CD14-positive monocyte (primary cell): ENCODE measurements around the gene DNAJC3. TPM values are rescaled to one million over a fixed set of nuclear protein-coding genes. Genes with fewer than 3 reads are reported as not detected.

Source experiments
- DNase-seq, 3 donors: peaks; one replicate each; pipeline ENCODE4 v3.0.0-alpha.2; 2011 to 2022
- H2AFZ ChIP-seq: 2 replicates; pipeline ENCODE4 v1.6.0; 2012; ENCODE audit warnings: mild to moderate bottlenecking, low read depth, low read length, inconsistent platforms; ENCODE audit not compliant: insufficient read depth, poor library complexity, severe bottlenecking
- H3K27ac ChIP-seq, 2 donors: 1 replicate in 1 of 2; 2 replicates in 1 of 2; pipeline ENCODE4 v1.5.1; 2012 to 2013; ENCODE audit warnings: low read length in 2 of 2, control low read depth in 1 of 2, inconsistent platforms in 1 of 2, low read depth in 1 of 2, mild to moderate bottlenecking in 1 of 2
- H3K27me3 ChIP-seq, 2 donors: one replicate each; pipeline versions ENCODE4 v1.6.0 to v1.6.1; 2011 to 2013; ENCODE audit warnings: low read length in 2 of 2; ENCODE audit not compliant: control insufficient read depth in 2 of 2, insufficient read depth in 2 of 2
- H3K36me3 ChIP-seq, 2 donors: replicated peaks in 1 of 2; 1 replicate in 1 of 2; 2 replicates in 1 of 2; pipeline versions ENCODE4 v1.5.1 to v1.6.1; 2012 to 2013; ENCODE audit warnings: low read length in 2 of 2, control low read depth in 1 of 2, inconsistent platforms in 1 of 2, mild to moderate bottlenecking in 1 of 2; ENCODE audit not compliant: insufficient read depth in 2 of 2, control insufficient read depth in 1 of 2
- H3K4me1 ChIP-seq, 2 donors: 1 replicate in 1 of 2; 2 replicates in 1 of 2; pipeline versions ENCODE4 v1.5.1 to v1.6.1; 2012 to 2013; ENCODE audit warnings: low read length in 2 of 2, control low read depth in 1 of 2, inconsistent platforms in 1 of 2, mild to moderate bottlenecking in 1 of 2, moderate library complexity in 1 of 2; ENCODE audit not compliant: insufficient read depth in 2 of 2, control insufficient read depth in 1 of 2
- H3K4me2 ChIP-seq: replicated peaks from 2 replicates; pipeline ENCODE3; 2012; ENCODE audit warnings: low read length, moderate library complexity, mild to moderate bottlenecking; ENCODE audit not compliant: poor library complexity, severe bottlenecking; ENCODE audit errors: extremely low read depth
- H3K4me3 ChIP-seq, 3 experiments: fragments of 200-600 bp in 1 of 3; sonication (generic) in 1 of 3; replicated peaks in 1 of 3; 1 replicate in 2 of 3; 2 replicates in 1 of 3; pipeline ENCODE4 v1.5.1; 2011 to 2013; ENCODE audit warnings: low read length in 3 of 3, mild to moderate bottlenecking in 3 of 3, control low read depth in 2 of 3, low read depth in 2 of 3, inconsistent platforms in 1 of 3, moderate library complexity in 1 of 3
- H3K79me2 ChIP-seq: 2 replicates; pipeline ENCODE4 v1.6.0; 2012; ENCODE audit warnings: mild to moderate bottlenecking, control low read depth, inconsistent platforms, low read length, moderate library complexity; ENCODE audit not compliant: insufficient read depth
- H3K9ac ChIP-seq: 2 replicates; pipeline ENCODE4 v1.6.0; 2017; ENCODE audit warnings: low read length, mild to moderate bottlenecking; ENCODE audit not compliant: insufficient read depth, poor library complexity, severe bottlenecking
- H3K9me3 ChIP-seq, 2 donors: replicated peaks in 1 of 2; 1 replicate in 1 of 2; 2 replicates in 1 of 2; pipeline versions ENCODE4 v1.5.1 to v1.6.1; 2012 to 2013; ENCODE audit warnings: low read length in 2 of 2, control low read depth in 1 of 2; ENCODE audit not compliant: control insufficient read depth in 1 of 2, insufficient read depth in 1 of 2
- H4K20me1 ChIP-seq: 2 replicates; pipeline ENCODE4 v1.6.0; 2012; ENCODE audit warnings: mild to moderate bottlenecking, low read length, control low read depth, moderate library complexity; ENCODE audit not compliant: insufficient read depth
- H3K27ac Mint-ChIP-seq, 7 donors: one replicate each; pipeline ENCODE4 v1.8.0; 2020; ENCODE audit warnings: mild to moderate bottlenecking in 7 of 7, mixed read lengths in 7 of 7, moderate library complexity in 6 of 7, inconsistent platforms in 2 of 7
- H3K27me3 Mint-ChIP-seq, 3 donors: one replicate each; pipeline ENCODE4 v1.8.0; 2021 to 2022; ENCODE audit warnings: low read depth in 3 of 3, mild to moderate bottlenecking in 3 of 3, mixed read lengths in 3 of 3, moderate library complexity in 3 of 3, inconsistent platforms in 1 of 3
- H3K36me3 Mint-ChIP-seq, 2 donors: one replicate each; pipeline ENCODE4 v1.8.0; 2020; ENCODE audit warnings: mixed read lengths in 2 of 2, inconsistent platforms in 1 of 2, mild to moderate bottlenecking in 1 of 2
- H3K4me1 Mint-ChIP-seq: one replicate; pipeline ENCODE4 v1.8.0; 2020; ENCODE audit warnings: mild to moderate bottlenecking, mixed read lengths
- H3K4me3 Mint-ChIP-seq, 2 donors: one replicate each; pipeline ENCODE4 v1.8.0; 2020; ENCODE audit warnings: mild to moderate bottlenecking in 2 of 2, mixed read lengths in 2 of 2, moderate library complexity in 1 of 2
- H3K9me3 Mint-ChIP-seq, 7 donors: one replicate each; pipeline ENCODE4 v1.8.0; 2020 to 2022; ENCODE audit warnings: mixed read lengths in 7 of 7, mild to moderate bottlenecking in 6 of 7, moderate library complexity in 6 of 7, inconsistent platforms in 2 of 7
- CTCF ChIP-seq: fragments of 200-600 bp; IDR thresholded peaks from one replicate; pipeline ENCODE4 v1.8.0; 2022; ENCODE audit warnings: antibody characterized with exemption, mild to moderate bottlenecking
- WGBS: methylation state at CpG from one replicate; pipeline ENCODE4 v1.1.5; 2013; ENCODE audit warnings: missing lambda C conversion rate; ENCODE audit not compliant: insufficient coverage; 5-methylcytosine and 5-hydroxymethylcytosine counted together
- intact Hi-C, 2 donors: fragments of 100-400 bp; cut with micrococcal nuclease; formaldehyde crosslinking; loops; one replicate each; pipeline versions ENCODE4 v1.15.0 to v1.15.1; 2023
- polyA plus RNA-seq, 3 donors: library from polyadenylated mRNA; depleted of rRNA in 1 of 3; unstranded in 2 of 3; stranded (reverse) in 1 of 3; fragments of 300-500 nt in 2 of 3; fragments of >200 nt in 1 of 3; fragmentation: Illumina TruSeq in 2 of 3; gene quantifications; 1 replicate in 2 of 3; 2 replicates in 1 of 3; pipeline ENCODE4 v1.2.3, GENCODE V29; 2012 to 2021

DNAJC3 gene
- polyA plus RNA-seq, 3 donors, result 11.1 to 27.6 (median 22.3) TPM

- no peaks in the 10 kb centered on the region for H3K79me2 ChIP-seq
- H3K4me2 ChIP-seq, result no peak overlapping the region
- no peaks in the 10 kb centered on the region for H4K20me1 ChIP-seq
- H3K4me1 ChIP-seq, result no peaks in the 10 kb centered on the region
- no peak overlapping the region for H3K4me3 ChIP-seq
- no peak overlapping the region for H3K9ac ChIP-seq
- no peak overlapping the region for H3K27ac ChIP-seq
- no peak overlapping the region for H3K4me3 Mint-ChIP-seq
- no peaks in the 10 kb centered on the region for H3K36me3 Mint-ChIP-seq
- H3K36me3 ChIP-seq, result no peaks in the 10 kb centered on the region
- H3K27me3 Mint-ChIP-seq, result peaks cover 3 to 9% (median 3%) of the 10 kb centered on the region in 3 donors
- H3K27me3 ChIP-seq, result peaks cover 0 to 2% of the 10 kb centered on the region in 2 donors
- intact Hi-C loops, result no loop called here
- H3K9me3 ChIP-seq, result no peaks in the 10 kb centered on the region
- no peak for TF ChIP-seq CTCF
- H3K4me1 Mint-ChIP-seq, result no peaks in the 10 kb centered on the region
- no peak overlapping the region for H2AFZ ChIP-seq
- DNase-seq, result no peak
- WGBS, result no CpG with 5 or more reads among the region's 3 CpGs
- no peak overlapping the region for H3K27ac Mint-ChIP-seq
- peaks cover 0 to 2% (median 0%) of the 10 kb centered on the region in 7 donors for H3K9me3 Mint-ChIP-seq
Measured at GRCh38 chr13:95630593-95630992, 46.3 kb upstream of the DNAJC3 start.

DNA sequence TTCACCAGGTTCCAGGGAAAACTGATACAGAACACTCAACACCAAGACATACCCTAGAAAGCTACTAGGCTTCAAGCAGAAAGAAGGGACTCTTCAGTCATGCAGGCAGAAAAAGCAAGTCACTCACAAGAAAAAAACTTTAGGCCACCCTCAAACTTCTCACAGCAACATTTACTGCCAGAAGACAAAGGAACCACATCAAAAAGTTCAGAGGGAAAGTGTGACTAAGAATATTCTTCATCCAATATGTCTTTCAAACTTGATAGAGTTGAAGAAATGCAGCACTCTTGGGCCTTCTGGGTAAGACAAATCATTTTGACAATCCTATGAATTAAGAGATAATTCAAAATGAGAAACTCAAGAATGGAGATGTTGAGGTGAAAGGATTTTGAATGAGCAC, 40.1 kb upstream of the DNAJC3 start:
- Histone ChIP-seq H3K27ac (no peak overlapping the region), H4K20me1 (no peaks in the 10 kb centered on the region), H3K9ac (no peak overlapping the region), H3K27me3 (peaks cover 7 to 26% of the 10 kb centered on the region in 2 donors), H2AFZ (no peak overlapping the region), H3K4me1 (peaks cover under 1 to 5% of the 10 kb centered on the region in 2 donors), H3K36me3 (no peaks in the 10 kb centered on the region), H3K4me3 (no peak overlapping the region), H3K9me3 (peaks cover 0 to 6% of the 10 kb centered on the region in 2 donors), H3K79me2 (no peaks in the 10 kb centered on the region), H3K4me2 (no peak overlapping the region)
- H3K4me3 Mint-ChIP-seq, result no peak overlapping the region
- peaks cover 26 to 32% (median 28%) of the 10 kb centered on the region in 3 donors for H3K27me3 Mint-ChIP-seq
- peaks cover 0 to 5% of the 10 kb centered on the region in 2 donors for H3K36me3 Mint-ChIP-seq
- no peak for DNase-seq
- TF ChIP-seq CTCF, result no peak
- peaks cover 4% of the 10 kb centered on the region for H3K4me1 Mint-ChIP-seq
- H3K27ac Mint-ChIP-seq, result no peak overlapping the region
- peaks cover 0 to 11% (median 2%) of the 10 kb centered on the region in 7 donors for H3K9me3 Mint-ChIP-seq
- intact Hi-C loops, result no loop called here
